Superior temporal gyrus (tissue), 1 donor: Measurements from ENCODE around the gene QDPR.
"Not testable (repeated sequence)": the region's sequence is repeated elsewhere in the genome, so short reads cannot be mapped to it uniquely, and the experiment has no call there.

Source experiments
- DNase-seq: peaks from one replicate; pipeline ENCODE4 v3.0.0-alpha.2; 2016; ENCODE audit errors: extremely low spot score

The QDPR gene

GRCh38 chr4:17492058-17492741 is 19.7 kb downstream of the QDPR start:
- no peak for DNase-seq

DNA sequence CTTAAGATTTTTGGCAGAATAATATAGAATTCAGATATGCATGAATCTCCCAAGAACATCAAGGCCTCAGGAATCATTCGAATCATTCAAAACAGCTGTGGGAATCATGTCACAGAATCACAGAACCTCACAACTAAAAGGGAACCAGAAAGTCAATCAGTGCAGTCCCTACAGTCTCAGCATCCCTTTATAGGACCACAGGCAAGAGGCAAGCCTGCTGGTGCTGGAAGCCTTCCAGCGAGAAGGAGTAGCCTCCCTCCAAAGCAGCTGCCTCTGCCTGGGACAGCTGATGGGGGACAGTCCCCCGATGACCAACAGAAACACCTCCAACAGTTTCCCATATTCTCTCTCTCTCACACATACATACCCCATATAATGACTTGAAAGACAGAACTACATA is 20.7 kb downstream of the QDPR start:
- DNase-seq = no peak

- no peak for DNase-seq
Measured at GRCh38 chr4:17490575-17491059, 21.3 kb downstream of the QDPR start.

- no peak for DNase-seq
Measured at GRCh38 chr4:17489721-17490120, 22.2 kb downstream of the QDPR start.

DNA sequence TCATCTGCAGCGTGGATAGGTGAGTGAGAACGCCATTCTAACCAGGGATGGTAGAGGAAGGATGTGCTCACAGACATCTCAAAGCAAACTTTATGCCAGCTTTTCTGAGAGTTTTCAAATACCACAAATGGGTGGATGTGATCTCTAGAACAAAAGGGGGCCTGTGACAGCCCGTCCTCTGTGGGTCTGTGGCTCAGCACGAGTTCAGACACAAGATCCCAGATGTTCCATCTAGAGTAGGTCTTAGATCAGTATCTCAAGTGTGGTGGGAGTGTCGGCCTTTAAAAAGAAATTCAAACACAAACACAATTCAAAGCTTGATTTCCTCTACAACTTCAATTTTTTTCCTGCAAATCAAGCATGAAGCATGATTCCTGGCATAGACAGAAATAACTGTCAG is 22.8 kb downstream of the QDPR start:
- DNase-seq = no peak

DNA sequence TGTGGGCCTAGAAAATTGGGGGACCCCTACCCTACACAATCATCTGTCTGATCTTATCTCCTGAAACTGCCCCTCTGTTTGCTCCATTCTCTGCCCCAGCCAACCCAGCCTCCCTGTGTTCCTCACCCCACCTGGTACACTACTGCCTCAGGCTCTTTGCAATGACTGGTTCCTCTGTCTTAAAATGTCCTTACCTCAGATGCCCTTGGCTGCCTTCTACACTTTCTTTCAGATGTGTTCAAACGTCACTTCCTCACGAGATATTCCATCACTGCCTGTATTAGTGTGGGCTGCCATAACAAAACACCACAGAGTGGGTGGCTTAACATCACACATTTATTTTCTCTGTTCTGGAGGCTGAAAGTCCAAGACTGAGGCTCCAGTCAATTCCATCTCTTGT is 29.2 kb downstream of the QDPR start:
- no peak for DNase-seq

DNA sequence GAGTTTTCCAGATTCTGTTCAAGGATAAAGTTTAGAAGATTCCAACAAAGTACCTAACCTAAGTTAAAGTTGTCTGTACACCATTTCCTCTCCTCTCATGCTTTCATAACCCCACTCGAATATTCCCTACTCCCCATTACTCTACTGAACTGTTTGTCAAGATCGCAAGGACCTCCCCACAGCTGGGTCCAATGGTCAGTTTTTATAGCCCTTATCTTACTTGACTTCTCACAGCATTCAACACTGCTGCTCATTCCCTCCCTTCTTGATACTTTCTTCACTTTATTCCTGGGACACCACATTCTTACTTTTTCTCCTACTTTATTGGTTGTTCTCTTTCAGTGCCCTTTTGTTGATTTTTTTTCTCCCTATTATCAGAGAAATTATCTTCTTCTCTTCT is 30.9 kb downstream of the QDPR start:
- no peak for DNase-seq

- DNase-seq = no peak
Measured at GRCh38 chr4:17480210-17480927, 31.5 kb downstream of the QDPR start.

GRCh38 chr4:17477774-17478472 is 34.0 kb downstream of the QDPR start:
- no peak for DNase-seq

GRCh38 chr4:17476853-17477252 is 35.0 kb downstream of the QDPR start:
- DNase-seq = no peak

DNA sequence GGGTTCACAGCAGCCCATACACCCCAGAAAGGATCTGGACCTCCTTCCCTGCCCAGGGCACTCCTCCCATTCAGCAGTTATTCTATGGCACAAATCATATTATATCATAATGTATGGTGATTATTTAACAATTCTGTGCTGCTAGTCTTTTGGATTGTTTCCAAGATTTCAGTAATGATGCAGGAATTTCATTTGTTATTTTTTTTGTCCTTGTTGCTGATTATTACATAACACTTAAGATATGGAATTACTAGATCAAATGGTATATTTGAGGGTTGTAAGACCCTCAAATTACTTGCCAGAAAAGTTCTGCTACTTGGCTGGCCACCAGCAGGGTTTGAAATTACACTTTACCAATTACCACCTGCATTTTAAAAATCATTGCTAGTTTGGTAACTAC is 36.4 kb downstream of the QDPR start:
- no peak for DNase-seq

DNA sequence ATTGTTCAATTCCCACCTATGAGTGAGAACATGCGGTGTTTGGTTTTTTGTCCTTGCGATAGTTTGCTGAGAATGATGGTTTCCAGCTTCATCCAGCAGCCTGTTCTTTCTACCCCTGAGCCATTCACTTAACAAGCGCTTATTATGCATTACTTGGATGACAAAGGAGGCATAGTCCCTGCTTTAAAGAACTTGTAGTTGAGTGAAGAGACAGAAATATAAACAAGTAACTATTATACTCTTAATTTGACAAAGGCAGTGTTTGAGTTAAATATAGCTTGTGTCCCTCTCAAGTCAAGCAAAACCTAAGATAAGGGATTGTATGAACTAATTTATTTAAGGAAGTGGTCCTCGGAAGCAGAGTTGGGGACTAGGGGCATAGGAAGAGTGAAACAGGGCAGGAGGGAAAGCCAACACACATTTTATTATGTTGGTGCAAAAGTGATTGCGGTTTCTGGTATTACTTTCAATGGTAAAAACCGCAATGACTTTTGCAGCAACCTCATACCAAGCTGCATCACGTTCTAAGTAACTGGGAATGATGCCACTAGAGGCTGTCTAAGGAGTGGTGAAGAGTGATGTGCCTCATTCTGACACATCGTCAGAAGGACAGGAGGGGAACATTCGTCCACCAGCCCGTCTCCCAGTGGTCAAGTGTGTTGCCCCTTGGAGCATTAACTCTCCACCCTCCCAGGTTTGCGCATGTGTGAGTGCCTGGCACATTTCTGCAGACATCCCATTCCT is 41.8 kb downstream of the QDPR start:
- no peak for DNase-seq

GRCh38 chr4:17468619-17469221 is 43.2 kb downstream of the QDPR start:
- DNase-seq = peak; percentile 78

GRCh38 chr4:17463606-17464005 is 48.3 kb downstream of the QDPR start:
- no peak for DNase-seq

DNA sequence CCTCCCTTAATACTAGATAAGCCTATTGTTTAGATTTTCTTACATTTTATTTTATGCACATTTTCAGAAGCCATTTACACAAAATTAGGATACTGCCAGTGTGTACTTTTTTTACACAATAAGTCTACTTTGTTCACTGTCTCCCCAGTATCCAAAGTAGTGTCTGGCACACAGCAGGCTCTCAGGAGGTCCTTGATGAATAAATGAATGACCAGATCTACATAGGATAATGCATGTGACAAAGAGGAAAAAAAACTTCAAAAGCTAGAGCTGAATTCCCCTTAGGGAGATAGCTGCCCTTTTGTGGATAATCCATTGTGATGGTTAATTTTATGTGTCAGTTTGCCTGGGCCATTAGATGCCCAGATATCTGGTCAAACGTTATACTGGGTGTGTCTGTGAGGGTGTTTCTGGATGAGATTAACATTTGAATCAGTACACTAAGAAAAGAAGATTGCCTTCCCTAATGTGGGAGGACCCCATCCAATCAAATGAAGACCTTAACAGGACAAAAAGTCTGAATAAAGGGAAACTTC is 61.6 kb downstream of the QDPR start:
- no peak for DNase-seq

DNA sequence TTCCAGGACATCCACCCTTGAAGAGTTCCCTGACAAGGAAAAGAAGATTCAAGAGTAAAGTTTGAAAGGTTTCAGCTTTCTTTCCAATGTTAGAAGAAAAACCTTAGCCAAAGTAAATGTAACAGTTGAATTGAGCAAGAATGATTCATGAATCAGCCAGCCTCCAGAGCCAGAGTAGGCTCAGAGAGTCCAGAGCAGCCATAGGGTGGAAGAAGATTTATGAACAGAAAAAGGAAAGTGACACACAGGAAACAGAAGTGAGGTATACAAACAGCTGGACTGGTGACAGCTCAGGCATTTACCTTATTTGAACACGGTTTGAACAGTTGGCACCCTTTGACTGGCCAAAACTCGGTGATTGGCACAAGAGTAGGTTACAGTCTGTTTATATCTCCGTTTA is 63.2 kb downstream of the QDPR start:
- DNase-seq = no peak

GRCh38 chr4:17447675-17448298 is 64.1 kb downstream of the QDPR start:
- DNase-seq = peak; percentile 94

- no peak for DNase-seq
Measured at GRCh38 chr4:17447056-17447455, 64.8 kb downstream of the QDPR start.

DNA sequence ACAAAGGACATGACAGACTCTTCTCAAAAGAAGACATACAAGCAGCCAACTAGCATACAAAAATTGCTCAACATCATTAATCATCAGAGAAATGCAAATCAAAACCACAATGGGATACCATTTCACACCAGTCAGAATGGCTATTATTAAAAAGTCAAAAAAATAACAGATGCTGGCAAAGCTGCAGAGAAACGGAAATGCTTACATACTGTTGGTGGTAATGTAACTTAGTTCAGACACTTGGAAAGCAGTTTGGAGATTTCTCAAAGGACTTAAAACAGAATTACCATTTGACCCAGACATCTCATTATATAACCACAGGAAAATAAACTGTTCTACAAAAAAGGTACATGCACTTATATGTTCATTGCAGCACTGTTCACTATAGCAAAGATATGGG is 69.4 kb downstream of the QDPR start:
- DNase-seq = not testable (repeated sequence)

DNA sequence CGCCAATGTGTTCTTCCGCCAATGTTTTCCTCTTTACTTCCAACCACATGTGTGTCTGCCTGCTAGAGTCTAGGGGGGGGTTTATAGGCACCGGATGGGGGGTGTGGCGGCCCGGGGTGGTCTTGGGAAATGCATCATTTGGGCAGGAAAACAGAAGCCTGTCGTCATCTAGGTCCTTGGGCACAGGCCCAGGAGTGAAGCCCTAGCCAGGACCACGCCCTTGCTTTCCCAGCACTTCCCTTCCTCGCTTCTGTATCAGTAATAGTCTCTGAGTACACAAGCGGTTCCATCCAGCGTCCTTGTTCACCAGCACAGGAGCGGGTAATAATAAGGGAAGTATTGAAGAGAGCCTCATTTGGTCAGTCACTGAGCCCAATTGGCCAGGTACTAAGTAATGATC is 74.5 kb downstream of the QDPR start:
- no peak for DNase-seq

- DNase-seq = no peak
Measured at GRCh38 chr4:17436750-17437090, 75.2 kb downstream of the QDPR start.
